Stimulated activated CD4-positive, alpha-beta T cell treated with anti-CD3 and anti-CD28 coated beads, TNF-alpha, amount 100 ng/mL, for 24 hours (primary cell): Measurements from ENCODE around the gene TTN.

Experiments
- DNase-seq, 3 experiments: peaks; one replicate each; pipeline ENCODE4 v3.0.0-alpha.2; 2020; ENCODE audit warnings: low read depth in 3 of 3

TTN gene

DNA sequence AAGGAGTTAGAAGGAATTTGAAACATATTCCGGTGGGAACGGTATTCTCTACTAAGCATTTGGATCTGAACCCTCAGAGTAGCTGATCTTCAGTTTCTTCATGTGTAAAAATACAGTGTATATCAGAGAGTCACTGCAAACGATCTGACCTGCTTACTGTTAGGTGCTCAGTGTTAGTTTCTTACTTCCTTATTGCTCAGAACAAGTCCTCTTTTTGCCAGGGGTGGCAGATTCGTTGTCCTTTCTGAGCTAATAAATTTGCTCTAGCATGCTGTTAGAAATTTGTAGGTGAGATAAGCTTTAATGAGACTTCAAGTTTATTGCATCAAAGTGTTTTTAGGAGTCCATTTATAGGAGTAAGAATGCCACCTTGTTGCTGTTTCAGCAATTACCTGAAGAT lies 311.2 kb downstream of the TTN start:
- no peak for DNase-seq

DNA sequence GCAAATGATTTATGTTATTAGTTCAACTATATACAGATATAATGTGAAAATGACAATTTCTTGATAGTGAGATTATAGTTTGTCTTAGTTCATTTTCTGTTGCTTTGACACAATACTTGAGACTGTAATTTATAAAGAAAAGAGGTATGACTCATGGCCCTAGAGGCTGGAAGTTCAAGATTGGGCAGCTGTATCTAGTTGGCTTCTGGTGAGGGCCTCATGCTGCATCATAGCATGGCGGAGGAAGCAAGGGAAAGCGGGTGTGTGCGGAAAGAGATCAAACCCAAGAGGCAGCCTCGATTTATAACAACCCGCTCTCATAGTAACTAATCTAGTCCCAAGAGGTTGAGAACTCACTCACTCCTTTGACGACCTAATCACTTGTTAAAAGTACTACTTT lies 315.6 kb downstream of the TTN start:
- no peak for DNase-seq

DNA sequence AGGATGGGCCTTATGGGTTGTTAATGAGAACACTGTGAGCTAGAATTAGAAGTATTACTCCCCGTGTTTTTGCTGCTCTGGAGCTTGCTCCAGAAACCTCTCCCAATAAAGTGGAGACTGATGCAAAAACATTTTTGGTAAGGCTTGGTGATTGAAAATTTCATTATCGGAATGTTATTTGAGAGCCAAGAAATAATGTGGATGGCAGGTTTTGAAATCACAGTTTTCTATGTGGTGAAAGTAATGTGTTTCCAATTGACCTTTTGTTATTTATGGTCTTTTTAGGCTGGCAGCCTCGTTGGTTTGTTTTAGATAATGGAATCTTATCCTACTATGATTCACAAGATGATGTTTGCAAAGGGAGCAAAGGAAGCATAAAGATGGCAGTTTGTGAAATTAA lies 321.9 kb downstream of the TTN start:
- DNase-seq = no peak

- DNase-seq = no peak
These were observed 322.8 kb downstream of the TTN start for GRCh38 chr2:178484245-178485041.

DNA sequence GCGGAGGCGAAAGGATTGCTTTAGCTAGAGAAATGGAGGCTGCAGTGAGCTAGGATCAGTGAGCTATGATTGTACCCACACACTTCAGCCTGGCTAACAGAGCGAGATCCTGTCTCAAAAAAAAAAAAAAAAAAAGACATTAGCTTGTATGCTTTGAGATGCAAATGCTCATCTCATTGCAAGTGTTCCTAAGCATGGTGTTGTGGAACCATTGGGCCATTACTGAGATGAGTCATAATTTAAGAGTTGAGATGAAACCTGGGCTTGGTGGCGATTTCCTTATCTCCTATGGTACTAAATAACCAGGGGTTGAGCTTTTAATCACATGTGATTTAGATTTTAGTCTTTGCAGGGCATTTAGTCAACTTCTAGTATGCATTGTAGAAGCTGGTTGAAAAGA lies 324.8 kb downstream of the TTN start:
- no peak for DNase-seq

- peak; percentile 42 to 80 (median 61) for DNase-seq
These were observed 326.7 kb downstream of the TTN start, which contains the start of gene PLEKHA3 for GRCh38 chr2:178480227-178481181. TSS of gene PLEKHA3 (plus strand) at chr2:178480457. CDS start at chr2:178480870, 413 bp downstream.

- DNase-seq = no peak
These were observed 327.4 kb downstream of the TTN start for GRCh38 chr2:178479758-178480226.

DNA sequence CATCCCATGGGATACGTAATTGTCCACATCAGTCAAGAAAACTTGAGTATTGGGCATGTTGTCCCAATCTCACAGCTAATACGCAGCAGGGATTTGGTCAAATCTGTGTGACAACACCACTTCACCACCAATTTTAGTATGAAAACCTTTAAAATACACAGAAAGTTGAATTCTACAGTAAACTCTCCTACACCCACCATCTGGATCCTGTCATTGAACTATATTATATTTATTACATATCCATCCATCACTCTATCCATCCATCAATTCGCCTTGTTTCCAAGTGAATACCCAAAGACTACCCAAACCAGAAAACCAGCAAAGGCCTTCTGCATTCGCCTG lies 328.0 kb downstream of the TTN start:
- DNase-seq = no peak

GRCh38 chr2:178478439-178479274 lies 328.6 kb downstream of the TTN start, which contains the start of gene FKBP7:
TSS of gene FKBP7 (minus strand) at chr2:178478600. CDS start at chr2:178478499, 101 bp downstream.
- DNase-seq = peak; percentile 60 to 75 (median 62)

DNA sequence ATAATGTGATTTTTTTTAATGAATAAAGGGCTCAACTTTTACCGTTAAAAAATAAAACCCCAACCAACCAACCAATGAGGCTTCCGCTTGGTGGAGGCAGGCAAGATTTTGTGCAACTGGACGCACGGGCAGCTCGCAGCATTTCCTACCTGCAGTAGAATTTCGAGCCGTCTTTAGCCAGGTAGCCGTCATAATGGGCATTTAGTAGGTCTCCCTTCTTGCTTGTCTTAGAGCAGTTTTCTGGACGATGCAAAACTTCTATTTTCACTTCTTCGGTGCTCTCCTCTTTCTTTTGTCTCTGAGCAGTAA lies 329.1 kb downstream of the TTN start:
- no peak for DNase-seq

GRCh38 chr2:178477443-178478129 lies 329.6 kb downstream of the TTN start:
- no peak for DNase-seq

DNA sequence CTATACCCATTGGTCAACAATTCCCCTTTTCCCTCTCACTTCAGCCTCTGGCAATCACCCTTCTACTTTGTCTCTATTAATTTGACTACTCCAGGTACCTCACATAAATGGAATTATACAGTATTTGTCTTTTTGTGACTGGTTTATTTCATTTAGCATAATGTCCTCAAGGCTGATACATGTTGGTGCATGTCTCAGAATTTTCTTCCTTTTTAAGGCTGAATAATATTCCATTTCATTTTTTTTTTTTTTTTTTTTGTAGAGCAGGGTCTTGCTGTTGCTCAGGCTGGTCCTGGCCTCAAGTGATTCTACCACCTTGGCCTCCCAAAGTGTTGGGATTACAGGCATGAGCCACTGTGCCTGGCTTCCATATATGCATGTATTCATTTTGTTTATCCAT lies 330.7 kb downstream of the TTN start:
- no peak for DNase-seq
